ENCODE data around the gene DET1. TPM values are rescaled to one million over a fixed set of nuclear protein-coding genes. Genes with fewer than 3 reads are reported as not detected.

The DET1 gene
- total and polyA plus RNA-seq, 2 of the 13 experiments (the other 11 are each of a cell fraction or from before 2014, with no cell fraction given) = 2.2 to 4.2 TPM

DNA sequence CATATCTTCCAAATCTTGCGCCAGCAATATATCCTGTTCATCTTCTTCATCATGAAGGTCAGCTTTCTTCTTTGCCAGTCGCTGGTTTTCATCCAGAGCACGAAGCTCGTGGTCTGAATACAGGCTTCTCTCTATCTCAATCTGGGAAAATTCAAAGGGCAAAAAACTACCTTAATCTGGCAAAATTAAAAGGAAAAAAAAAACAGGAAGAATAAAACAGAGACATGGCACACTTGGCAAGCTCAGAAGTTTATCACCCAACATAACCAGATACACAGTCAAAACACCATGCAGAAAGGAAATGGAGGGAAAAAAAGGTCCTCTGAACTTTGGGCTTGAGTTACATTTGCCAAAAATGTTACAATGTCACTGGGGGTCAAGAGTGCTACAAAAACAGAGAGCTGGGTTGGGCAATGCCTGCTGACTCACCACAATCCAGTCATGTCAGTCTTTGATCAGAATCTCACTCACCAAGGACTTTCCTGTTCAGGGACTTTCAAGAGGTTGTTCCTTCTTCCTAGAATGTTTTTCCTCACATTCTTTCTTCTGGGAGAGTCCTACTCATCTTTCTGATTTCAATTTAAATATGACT is 80.8 kb downstream of the DET1 start (continued):
- TF ChIP-seq, protein P1, sequence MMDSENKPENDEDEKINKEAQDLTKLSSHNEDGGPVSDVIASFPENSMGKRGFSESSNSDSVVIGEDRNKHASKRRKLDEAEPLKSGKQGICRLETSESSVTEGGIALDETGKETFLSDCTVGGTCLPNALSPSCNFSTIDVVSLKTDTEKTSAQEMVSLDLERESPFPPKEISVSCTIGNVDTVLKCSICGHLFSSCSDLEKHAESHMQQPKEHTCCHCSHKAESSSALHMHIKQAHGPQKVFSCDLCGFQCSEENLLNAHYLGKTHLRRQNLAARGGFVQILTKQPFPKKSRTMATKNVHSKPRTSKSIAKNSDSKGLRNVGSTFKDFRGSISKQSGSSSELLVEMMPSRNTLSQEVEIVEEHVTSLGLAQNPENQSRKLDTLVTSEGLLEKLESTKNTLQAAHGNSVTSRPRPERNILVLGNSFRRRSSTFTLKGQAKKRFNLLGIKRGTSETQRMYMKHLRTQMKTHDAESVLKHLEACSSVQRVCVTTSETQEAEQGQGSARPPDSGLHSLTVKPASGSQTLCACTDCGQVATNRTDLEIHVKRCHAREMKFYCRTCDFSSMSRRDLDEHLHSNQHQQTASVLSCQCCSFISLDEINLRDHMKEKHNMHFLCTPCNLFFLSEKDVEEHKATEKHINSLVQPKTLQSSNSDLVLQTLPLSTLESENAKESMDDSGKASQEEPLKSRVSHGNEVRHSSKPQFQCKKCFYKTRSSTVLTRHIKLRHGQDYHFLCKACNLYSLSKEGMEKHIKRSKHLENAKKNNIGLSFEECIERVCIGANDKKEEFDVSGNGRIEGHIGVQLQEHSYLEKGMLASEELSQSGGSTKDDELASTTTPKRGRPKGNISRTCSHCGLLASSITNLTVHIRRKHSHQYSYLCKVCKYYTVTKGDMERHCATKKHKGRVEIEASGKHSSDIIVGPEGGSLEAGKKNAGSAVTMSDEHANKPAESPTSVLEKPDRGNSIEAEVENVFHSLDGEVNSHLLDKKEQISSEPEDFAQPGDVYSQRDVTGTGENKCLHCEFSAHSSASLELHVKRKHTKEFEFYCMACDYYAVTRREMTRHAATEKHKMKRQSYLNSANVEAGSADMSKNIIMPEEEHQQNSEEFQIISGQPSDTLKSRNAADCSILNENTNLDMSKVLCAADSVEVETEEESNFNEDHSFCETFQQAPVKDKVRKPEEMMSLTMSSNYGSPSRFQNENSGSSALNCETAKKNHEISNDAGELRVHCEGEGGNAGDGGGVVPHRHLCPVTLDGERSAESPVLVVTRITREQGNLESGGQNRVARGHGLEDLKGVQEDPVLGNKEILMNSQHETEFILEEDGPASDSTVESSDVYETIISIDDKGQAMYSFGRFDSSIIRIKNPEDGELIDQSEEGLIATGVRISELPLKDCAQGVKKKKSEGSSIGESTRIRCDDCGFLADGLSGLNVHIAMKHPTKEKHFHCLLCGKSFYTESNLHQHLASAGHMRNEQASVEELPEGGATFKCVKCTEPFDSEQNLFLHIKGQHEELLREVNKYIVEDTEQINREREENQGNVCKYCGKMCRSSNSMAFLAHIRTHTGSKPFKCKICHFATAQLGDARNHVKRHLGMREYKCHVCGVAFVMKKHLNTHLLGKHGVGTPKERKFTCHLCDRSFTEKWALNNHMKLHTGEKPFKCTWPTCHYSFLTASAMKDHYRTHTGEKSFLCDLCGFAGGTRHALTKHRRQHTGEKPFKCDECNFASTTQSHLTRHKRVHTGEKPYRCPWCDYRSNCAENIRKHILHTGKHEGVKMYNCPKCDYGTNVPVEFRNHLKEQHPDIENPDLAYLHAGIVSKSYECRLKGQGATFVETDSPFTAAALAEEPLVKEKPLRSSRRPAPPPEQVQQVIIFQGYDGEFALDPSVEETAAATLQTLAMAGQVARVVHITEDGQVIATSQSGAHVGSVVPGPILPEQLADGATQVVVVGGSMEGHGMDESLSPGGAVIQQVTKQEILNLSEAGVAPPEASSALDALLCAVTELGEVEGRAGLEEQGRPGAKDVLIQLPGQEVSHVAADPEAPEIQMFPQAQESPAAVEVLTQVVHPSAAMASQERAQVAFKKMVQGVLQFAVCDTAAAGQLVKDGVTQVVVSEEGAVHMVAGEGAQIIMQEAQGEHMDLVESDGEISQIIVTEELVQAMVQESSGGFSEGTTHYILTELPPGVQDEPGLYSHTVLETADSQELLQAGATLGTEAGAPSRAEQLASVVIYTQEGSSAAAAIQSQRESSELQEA (CRISPR knock-in tag; IDR thresholded peaks at IDR 0.05; ENCODE audit: not compliant biosample characterization) = no peak
- TF ChIP-seq, protein P2, sequence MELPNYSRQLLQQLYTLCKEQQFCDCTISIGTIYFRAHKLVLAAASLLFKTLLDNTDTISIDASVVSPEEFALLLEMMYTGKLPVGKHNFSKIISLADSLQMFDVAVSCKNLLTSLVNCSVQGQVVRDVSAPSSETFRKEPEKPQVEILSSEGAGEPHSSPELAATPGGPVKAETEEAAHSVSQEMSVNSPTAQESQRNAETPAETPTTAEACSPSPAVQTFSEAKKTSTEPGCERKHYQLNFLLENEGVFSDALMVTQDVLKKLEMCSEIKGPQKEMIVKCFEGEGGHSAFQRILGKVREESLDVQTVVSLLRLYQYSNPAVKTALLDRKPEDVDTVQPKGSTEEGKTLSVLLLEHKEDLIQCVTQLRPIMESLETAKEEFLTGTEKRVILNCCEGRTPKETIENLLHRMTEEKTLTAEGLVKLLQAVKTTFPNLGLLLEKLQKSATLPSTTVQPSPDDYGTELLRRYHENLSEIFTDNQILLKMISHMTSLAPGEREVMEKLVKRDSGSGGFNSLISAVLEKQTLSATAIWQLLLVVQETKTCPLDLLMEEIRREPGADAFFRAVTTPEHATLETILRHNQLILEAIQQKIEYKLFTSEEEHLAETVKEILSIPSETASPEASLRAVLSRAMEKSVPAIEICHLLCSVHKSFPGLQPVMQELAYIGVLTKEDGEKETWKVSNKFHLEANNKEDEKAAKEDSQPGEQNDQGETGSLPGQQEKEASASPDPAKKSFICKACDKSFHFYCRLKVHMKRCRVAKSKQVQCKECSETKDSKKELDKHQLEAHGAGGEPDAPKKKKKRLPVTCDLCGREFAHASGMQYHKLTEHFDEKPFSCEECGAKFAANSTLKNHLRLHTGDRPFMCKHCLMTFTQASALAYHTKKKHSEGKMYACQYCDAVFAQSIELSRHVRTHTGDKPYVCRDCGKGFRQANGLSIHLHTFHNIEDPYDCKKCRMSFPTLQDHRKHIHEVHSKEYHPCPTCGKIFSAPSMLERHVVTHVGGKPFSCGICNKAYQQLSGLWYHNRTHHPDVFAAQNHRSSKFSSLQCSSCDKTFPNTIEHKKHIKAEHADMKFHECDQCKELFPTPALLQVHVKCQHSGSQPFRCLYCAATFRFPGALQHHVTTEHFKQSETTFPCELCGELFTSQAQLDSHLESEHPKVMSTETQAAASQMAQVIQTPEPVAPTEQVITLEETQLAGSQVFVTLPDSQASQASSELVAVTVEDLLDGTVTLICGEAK (IDR thresholded peaks at IDR 0.05) = no peak
- TF ChIP-seq, protein P2 (CRISPR knock-in tag; IDR thresholded peaks at IDR 0.05) = no peak; the same call in 1 of the 2 replicates
- TF ChIP-seq NFIB (CRISPR knock-in tag; IDR thresholded peaks at IDR 0.05; ENCODE audit: borderline replicate concordance) = no peak
- TF ChIP-seq ZNF207 (IDR thresholded peaks at IDR 0.05; ENCODE audit: borderline replicate concordance) = no peak
- TF ChIP-seq, protein P3, sequence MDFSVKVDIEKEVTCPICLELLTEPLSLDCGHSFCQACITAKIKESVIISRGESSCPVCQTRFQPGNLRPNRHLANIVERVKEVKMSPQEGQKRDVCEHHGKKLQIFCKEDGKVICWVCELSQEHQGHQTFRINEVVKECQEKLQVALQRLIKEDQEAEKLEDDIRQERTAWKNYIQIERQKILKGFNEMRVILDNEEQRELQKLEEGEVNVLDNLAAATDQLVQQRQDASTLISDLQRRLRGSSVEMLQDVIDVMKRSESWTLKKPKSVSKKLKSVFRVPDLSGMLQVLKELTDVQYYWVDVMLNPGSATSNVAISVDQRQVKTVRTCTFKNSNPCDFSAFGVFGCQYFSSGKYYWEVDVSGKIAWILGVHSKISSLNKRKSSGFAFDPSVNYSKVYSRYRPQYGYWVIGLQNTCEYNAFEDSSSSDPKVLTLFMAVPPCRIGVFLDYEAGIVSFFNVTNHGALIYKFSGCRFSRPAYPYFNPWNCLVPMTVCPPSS (IDR thresholded peaks at IDR 0.05) = no peak
- peak; percentile 31; the same call in 1 of the 2 replicates for TF ChIP-seq ZNF629 (CRISPR knock-in tag; conservative IDR thresholded peaks at IDR 0.05)
- no peak for TF ChIP-seq ZNF230 (CRISPR knock-in tag; IDR thresholded peaks at IDR 0.05)
- no peak for TF ChIP-seq YEATS2 (CRISPR knock-in tag; IDR thresholded peaks at IDR 0.05; ENCODE audit: borderline replicate concordance)
- TF ChIP-seq, protein P4, sequence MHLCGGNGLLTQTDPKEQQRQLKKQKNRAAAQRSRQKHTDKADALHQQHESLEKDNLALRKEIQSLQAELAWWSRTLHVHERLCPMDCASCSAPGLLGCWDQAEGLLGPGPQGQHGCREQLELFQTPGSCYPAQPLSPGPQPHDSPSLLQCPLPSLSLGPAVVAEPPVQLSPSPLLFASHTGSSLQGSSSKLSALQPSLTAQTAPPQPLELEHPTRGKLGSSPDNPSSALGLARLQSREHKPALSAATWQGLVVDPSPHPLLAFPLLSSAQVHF (CRISPR knock-in tag; IDR thresholded peaks at IDR 0.05) = no peak
